GM19397 (cell line): ENCODE results near the gene CDR2.
"Not testable (repeated sequence)": the region's sequence is repeated elsewhere in the genome, so short reads cannot be mapped to it uniquely, and the experiment has no call there.

ENCODE experiments used
- ATAC-seq: cut with Tn5 transposase; IDR thresholded peaks from one replicate; pipeline ENCODE4 v1.9.1; 2021; ENCODE audit warnings: mild to moderate bottlenecking, moderate library complexity; ENCODE audit not compliant: unreplicated experiment

The CDR2 gene

DNA sequence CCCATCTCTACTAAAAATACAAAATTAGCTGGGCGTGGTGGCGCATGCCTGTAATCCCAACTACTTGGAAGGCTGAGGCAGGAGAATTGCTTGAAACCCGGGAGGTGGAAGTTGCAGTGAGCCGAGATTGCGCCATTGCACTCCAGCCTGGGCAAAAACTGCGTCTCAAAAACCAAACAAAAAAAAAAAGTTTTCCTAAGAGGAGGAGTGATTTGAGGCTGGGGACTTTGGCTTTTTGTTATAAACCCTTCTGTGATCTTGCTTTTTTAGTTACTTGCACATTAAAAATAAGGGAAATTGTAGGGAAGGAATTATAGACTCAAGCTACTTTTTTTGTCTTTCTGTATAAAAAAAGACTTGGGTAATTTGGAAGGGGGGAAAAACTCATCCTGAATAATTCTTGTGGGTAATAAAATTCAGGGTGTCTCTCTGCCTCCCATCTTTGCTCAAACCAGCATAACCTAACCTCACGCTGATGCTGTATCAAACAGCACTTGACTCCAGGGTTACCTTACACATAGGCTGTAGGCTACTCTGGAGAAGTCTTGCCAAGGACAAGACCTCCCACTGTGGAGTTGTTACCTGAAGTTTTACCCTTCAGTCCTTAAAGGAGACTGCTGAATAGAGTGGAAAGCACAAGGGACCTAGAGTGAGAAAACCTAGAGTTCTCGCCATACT, 1.7 kb upstream of the CDR2 start:
- no peak for ATAC-seq

DNA sequence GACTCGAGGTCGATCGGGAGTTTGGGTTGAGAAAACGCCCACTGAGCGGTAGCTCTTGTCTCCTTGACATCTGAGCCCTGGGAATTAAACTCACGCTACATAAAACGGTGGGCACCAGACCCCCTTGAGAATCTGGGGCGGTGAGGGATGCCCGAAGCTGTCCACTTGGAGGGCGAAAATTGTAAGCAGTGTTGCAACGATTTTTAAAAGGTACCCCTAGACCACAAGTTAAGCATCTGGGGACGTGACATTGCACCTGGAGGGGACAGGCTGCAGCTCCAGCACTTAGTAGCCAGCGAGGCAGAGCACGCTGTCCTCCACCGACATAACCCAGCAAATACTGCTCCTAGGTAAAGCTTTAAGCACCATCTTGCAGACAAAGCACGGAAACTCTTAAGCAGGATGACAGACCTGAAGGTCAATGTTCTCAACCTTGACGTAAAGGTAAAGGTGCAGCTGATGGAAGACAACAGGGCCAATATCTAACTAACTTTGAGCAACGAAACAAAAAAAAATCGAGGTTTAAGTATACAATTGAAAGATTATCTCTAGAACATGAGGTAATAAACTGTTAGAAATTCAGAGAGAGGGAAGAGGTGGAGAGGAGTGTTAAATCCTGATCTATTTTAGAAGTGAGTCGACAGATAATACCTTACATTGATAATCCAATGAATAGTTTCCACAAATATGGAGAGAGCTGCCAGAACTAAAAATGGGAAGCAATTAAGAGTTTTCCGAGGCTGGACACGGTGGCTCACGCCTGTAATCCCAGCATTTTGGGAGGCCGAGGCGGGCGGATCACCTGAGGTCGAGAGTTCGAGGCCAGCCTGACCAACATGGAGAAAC, 921 bp upstream of the CDR2 start:
- no peak for ATAC-seq

DNA sequence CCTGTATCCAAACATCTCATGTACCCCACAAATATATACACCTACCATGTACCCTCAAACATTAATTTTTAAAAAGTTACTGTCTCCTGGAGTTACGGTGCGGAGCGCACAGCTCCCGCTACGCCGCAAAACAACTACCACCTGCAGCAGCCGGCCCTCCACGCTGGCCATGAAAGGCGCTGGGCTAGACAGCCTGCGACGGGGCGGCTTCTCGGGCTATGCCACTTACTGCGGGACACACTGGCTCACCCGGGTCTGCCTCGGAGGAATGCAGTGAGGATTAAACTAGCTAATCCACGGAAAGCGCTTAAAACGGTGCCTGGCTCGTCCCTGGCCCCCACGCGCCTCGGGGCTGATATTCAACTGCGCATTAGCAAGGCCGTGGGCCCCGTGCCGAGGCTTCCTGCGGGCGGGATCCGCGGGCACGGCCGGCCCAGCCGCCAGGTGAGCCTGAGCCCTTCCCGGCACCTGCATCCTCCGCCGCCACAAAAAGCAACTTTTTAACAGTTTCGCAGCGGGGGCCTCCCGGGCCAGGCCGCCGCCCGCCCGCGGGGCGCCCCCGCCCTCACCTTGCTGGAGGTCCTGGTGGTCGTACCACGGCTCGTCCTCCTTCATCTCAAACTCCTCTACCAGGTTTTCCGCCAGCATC, 633 bp downstream of the CDR2 start:
- ATAC-seq = peak; percentile 15

- no peak for ATAC-seq
Measured at GRCh38 chr16:22372882-22373661, 1.3 kb downstream of the CDR2 start.

DNA sequence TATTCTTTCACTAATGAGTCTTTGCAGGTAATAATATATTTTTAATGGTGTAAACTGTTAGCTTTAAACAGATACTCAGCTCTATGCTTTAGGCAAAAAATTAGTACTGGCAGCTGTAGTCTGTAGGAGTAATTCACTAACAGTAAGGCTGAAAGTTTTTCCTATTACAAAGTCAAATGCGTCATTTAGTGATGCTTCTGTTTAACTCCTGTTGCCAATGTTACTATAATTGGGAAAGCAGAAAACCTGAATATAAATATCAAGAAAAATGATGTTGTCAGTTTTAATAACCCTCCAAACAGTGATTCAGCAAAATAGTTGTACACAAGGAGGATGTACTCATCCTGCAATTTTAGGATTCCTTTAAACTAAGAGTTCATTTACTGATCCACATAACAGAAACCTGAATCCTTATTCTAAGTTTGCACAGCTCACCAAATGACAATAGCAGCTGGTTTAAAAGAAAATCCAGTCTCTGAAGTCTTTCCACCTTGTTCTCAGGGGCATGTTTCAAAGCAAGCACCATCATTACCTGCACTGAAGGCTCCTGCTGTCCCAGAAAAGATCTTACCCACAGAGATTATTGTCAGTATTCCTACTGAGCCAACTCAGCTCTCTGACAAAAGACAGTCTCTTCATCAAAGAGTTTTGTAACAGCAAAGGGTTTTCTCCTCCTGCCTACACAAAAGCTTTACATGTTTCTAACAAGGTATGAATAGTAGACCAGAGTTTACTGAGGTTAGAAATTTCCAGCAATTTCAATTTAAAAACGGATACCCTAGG, 4.2 kb downstream of the CDR2 start:
- ATAC-seq = no peak

DNA sequence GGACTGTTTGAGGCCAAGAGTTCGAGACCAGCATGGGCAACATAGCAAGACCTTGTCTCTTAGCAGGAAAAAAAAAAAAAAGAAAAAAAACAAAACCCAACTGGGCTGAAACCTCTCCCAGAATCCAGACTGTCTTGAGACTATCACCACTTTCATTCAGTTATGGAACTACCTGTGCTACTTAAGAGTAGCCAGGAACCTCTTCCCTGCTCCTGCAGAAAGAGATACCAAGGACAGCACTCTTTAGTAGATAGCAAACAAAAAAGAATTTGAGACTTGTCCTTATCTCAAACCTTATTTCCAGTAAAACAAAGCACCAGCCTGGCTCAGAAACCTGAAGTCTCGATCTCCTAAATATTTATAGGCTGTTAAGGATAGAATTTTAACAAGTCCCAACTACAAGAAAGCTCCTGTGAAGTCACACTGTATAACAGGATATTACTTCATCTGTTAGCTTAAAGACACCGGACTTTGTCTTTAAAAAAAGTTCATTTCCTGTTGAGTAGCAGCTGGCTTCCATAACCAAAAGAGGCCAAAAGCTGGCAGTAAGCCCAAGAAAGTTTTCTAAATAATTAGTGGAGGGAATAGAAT, 5.1 kb downstream of the CDR2 start:
- ATAC-seq = no peak

- ATAC-seq = not testable (repeated sequence)
Measured at GRCh38 chr16:22368200-22368826, 6.1 kb downstream of the CDR2 start.

DNA sequence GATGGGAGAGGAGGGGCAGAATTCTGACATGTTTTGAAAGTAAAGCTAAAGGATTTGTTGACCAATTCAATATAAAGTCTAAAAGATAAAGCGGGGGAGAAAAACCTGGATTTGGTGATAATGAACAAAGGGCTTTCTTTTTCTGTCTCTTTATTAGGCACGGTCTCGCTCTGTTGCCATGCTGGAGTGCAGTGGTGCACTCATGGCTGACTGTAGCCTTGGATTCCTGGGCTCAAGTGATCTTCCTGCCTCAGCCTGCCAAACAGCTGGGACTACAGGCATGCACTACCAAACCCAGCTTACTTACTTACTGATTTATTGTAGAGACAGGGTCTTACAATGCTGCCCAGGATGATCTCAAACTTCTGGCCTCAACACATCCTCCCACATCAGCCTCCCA, 7.5 kb downstream of the CDR2 start:
- no peak for ATAC-seq

GRCh38 chr16:22366371-22366770, 8.0 kb downstream of the CDR2 start:
- ATAC-seq = no peak

GRCh38 chr16:22364241-22364640, 10.2 kb downstream of the CDR2 start:
- no peak for ATAC-seq

DNA sequence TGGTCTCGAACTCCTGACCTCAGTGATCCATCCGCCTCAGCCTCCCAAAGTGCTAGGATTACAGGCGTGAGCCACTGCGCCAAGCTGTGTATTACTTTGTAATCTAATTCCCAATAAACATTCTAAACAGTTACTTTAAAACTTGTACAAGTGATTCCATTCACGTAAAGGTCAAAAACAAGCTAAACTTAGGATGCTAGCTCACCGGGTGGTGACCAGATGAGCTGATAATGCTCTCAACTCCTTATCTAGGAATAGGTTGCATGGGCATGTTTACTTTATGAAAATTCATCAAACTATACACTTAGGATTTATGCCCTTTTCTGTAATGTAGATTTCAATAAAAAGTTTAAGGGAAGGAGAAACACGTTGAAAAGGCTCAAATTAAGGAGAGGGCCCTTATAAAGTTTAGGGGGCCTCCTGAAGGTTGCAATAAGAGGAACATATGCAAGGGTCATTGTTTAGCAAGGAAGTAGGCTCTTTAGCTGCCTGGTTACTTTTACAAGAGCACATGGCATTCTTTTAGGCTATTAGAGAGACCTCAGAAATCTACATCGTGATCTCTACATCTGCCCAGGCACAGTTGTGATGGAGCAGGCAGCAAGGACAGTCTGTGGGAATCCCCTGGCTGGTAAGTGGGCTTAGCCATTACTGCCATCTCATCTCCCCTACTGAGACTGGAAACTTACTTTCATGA, 13.3 kb downstream of the CDR2 start:
- no peak for ATAC-seq

GRCh38 chr16:22359679-22360078, 14.7 kb downstream of the CDR2 start:
- ATAC-seq = no peak

- ATAC-seq = no peak
Measured at GRCh38 chr16:22358000-22358399, 16.4 kb downstream of the CDR2 start.

DNA sequence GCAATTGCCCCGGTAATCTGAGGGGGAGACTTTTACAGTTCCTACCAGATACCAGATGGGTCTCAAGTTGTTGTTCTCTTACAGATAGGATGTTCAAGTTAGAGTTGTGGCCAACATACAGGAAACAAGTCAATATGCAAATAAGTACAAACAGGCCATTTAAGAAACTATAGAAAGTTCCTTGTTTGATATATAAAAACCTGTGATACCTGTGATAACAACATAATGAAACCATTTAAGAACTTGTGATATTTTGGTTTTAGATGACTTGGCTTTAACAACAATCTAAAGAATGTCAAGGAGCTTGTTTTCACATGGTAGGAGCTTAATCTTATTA, 16.8 kb downstream of the CDR2 start:
- ATAC-seq = peak; percentile 47

DNA sequence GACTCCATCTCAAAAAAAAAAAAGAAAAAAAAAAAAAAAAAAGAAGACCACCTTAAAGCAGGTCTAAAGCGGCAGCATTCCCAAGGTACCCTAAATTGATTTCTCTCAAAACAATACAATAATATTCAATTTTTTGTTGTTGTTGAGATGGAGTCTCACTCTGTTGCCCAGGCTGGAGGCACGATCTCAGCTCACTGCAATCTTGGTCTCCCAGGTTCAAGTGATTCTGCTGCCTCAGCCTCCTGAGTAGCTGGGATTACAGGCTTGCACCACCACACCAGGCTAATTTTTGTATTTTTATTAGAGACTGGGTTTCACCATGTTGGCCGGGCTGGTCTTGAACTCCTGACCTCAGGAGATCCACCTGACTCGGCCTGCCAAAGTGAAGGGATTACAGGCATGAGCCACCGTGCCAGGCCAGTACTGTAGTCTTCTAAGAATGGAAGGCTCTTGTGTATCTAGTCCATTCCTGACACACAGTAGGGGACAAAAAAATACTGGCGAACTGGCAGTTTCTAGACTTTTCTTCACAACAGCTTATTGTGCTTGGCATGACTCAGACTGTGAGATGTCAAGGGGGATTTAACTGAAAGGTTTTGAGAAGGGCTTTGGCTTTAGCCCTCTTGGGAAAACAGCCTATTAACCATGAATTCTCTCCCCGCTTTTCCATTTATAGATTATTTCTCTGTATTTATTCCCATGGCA, 17.3 kb downstream of the CDR2 start:
- peak; percentile 25 for ATAC-seq

- ATAC-seq = no peak
Measured at GRCh38 chr16:22355487-22355908, 18.9 kb downstream of the CDR2 start.

DNA sequence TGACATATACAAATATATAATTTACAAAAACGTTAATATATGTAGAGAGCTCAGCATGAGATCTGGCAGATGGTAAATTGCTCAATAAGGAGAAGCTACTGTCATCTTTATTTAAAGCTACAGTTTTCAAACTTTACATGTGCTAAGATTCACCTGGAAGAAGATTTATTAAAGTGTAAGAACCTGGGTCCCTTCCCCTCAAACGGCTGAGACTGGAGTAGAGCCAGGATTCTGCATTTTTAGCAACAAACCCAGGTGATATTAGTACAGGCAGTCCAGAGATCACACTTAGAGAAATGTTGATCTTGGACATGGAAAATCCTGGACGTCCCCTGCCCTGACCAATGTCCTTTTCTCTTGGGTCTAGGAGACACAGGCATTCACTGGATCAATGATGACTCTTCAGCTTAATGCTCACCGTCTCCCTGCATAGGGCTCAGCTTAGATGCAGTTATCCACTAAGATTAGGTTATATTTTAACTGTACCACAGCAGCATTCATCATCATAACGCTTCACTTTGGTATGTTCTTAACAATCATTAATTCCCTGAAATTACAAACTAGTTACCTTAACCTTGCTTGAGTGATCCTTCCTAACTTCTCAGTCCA, 20.4 kb downstream of the CDR2 start:
- no peak for ATAC-seq
